ENCODE measurements around the gene LRCH3. TPM values are rescaled to one million over a fixed set of nuclear protein-coding genes. Genes with fewer than 3 reads are reported as not detected.
"Not testable (repeated sequence)": the region's sequence is repeated elsewhere in the genome, so short reads cannot be mapped to it uniquely, and the experiment has no call there.

LRCH3 gene
- total RNA-seq, 1 donor from 2014 or later, result 22.2 TPM

- Histone ChIP-seq H3K36me3 (peaks cover 19 to 49% of the 10 kb centered on the region in 2 donors), H3K4me1 (no peaks in the 10 kb centered on the region), H3K27ac (no peak overlapping the region), H3K4me3 (no peak overlapping the region), H3K9me3 (no peaks in the 10 kb centered on the region), H3K27me3 (no peaks in the 10 kb centered on the region)
- DNase-seq (ENCODE audit: low spot score in 2 of 2), result no peak
- intact Hi-C loops (cut with DNase I), result no loop called here
- TF ChIP-seq CTCF (IDR thresholded peaks at IDR 0.05), result no peak
These were observed 92.5 kb downstream of the LRCH3 start for GRCh38 chr3:197883541-197883940.

- intact Hi-C loops (cut with DNase I); H3K9me3 ChIP-seq; H3K4me1 ChIP-seq; H3K27ac ChIP-seq; H3K27me3 ChIP-seq; DNase-seq (ENCODE audit: low spot score in 2 of 2); H3K4me3 ChIP-seq: not testable (repeated sequence)
- peaks cover 24 to 42% of the 10 kb centered on the region in 2 donors for H3K36me3 ChIP-seq
These were observed 93.3 kb downstream of the LRCH3 start for GRCh38 chr3:197884330-197884729.

GRCh38 chr3:197886052-197886451, 95.0 kb downstream of the LRCH3 start:
- DNase-seq (ENCODE audit: low spot score in 2 of 2); H3K27me3 ChIP-seq; H3K4me3 ChIP-seq; H3K9me3 ChIP-seq; intact Hi-C loops (cut with DNase I); H3K27ac ChIP-seq; H3K4me1 ChIP-seq: not testable (repeated sequence)
- peaks cover 27 to 43% of the 10 kb centered on the region in 2 donors for H3K36me3 ChIP-seq

GRCh38 chr3:197887430-197888053, 96.5 kb downstream of the LRCH3 start:
- H3K27me3 ChIP-seq; intact Hi-C loops (cut with DNase I); H3K4me3 ChIP-seq; H3K27ac ChIP-seq; H3K4me1 ChIP-seq; H3K9me3 ChIP-seq; DNase-seq (ENCODE audit: low spot score in 2 of 2): not testable (repeated sequence)
- H3K36me3 ChIP-seq, result peaks cover 22 to 34% of the 10 kb centered on the region in 2 donors

- Histone ChIP-seq H3K9me3 (no peaks in the 10 kb centered on the region), H3K4me1 (no peaks in the 10 kb centered on the region), H3K27me3 (no peaks in the 10 kb centered on the region), H3K36me3 (peaks cover 22 to 26% of the 10 kb centered on the region in 2 donors), H3K4me3 (no peak overlapping the region), H3K27ac (no peak overlapping the region)
- intact Hi-C loops (cut with DNase I), result no loop called here
- no peak for TF ChIP-seq CTCF (IDR thresholded peaks at IDR 0.05)
- DNase-seq (ENCODE audit: low spot score in 2 of 2), result no peak
These were observed 97.5 kb downstream of the LRCH3 start for GRCh38 chr3:197888511-197888910.

- H3K27ac ChIP-seq, result no peak overlapping the region
- DNase-seq (ENCODE audit: low spot score in 2 of 2), result no peak
- H3K4me1 ChIP-seq, result no peaks in the 10 kb centered on the region
- intact Hi-C loops (cut with DNase I), result no loop called here
- no peaks in the 10 kb centered on the region for H3K27me3 ChIP-seq
- no peaks in the 10 kb centered on the region for H3K9me3 ChIP-seq
- H3K36me3 ChIP-seq, result peaks cover 18 to 22% of the 10 kb centered on the region in 2 donors
- no peak overlapping the region for H3K4me3 ChIP-seq
- TF ChIP-seq CTCF (IDR thresholded peaks at IDR 0.05), result no peak
These were observed 98.3 kb downstream of the LRCH3 start for GRCh38 chr3:197889204-197889930.

GRCh38 chr3:197890693-197891092, 99.6 kb downstream of the LRCH3 start:
- DNase-seq (ENCODE audit: low spot score in 2 of 2), result no peak
- TF ChIP-seq CTCF (IDR thresholded peaks at IDR 0.05), result no peak
- no peaks in the 10 kb centered on the region for H3K4me1 ChIP-seq
- intact Hi-C loops (cut with DNase I), result no loop called here
- peaks cover 10 to 14% of the 10 kb centered on the region in 2 donors for H3K36me3 ChIP-seq
- H3K9me3 ChIP-seq, result no peaks in the 10 kb centered on the region
- H3K27me3 ChIP-seq, result no peaks in the 10 kb centered on the region
- H3K4me3 ChIP-seq, result no peak overlapping the region
- H3K27ac ChIP-seq, result no peak overlapping the region

All from ascending aorta (tissue), 2 donors.